GM10266 (cell line): ENCODE results near the gene TBX10.
"Not testable (repeated sequence)": the region's sequence is repeated elsewhere in the genome, so short reads cannot be mapped to it uniquely, and the experiment has no call there.

Experiments
- DNase-seq: peaks from one replicate; pipeline ENCODE4 v3.0.0; 2012; ENCODE audit errors: extremely low spot score
- TF ChIP-seq, protein P1 (sequence below): IDR thresholded peaks from 2 replicates; pipeline ENCODE4 v1.5.1; 2012; ENCODE audit warnings: mild to moderate bottlenecking, low read depth; ENCODE audit not compliant: control insufficient read depth, insufficient read depth; ENCODE audit errors: missing control alignments

TBX10 gene

DNA sequence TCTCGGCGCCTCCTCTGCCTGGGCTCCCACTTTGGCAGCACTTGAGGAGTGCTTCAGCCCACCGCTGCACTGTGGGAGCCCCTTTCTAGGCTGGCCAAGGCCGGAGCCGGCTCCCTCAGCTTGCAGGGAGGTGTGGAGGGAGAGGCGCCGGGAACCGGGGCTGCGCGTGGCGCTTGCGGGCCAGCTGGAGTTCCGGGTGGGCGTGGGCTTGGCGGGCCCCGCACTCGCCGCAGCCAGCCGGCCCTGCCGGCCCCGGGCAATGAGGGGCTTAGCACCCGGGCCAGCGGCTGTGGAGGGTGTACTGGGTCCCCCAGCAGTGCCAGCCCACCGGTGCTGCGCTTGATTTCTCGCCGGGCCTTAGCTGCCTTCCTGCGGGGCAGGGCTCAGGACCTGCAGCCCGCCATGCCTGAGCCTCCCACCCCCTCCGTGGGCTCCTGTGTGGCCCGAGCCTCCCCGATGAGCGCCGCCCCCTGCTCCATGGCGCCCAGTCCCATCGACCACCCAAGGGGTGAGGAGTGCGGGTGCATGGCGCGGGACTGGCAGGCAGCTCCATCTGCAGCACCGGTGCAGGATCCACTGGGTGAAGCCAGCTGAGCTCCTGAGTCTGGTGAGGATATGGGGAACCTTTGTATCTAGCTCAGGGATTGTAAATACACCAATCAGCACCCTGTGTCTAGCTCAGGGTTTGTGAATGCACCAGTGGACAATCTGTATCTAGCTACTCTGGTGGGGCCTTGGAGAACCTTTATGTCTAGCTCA lies 20.5 kb downstream of the TBX10 start:
- DNase-seq: not testable (repeated sequence)

DNA sequence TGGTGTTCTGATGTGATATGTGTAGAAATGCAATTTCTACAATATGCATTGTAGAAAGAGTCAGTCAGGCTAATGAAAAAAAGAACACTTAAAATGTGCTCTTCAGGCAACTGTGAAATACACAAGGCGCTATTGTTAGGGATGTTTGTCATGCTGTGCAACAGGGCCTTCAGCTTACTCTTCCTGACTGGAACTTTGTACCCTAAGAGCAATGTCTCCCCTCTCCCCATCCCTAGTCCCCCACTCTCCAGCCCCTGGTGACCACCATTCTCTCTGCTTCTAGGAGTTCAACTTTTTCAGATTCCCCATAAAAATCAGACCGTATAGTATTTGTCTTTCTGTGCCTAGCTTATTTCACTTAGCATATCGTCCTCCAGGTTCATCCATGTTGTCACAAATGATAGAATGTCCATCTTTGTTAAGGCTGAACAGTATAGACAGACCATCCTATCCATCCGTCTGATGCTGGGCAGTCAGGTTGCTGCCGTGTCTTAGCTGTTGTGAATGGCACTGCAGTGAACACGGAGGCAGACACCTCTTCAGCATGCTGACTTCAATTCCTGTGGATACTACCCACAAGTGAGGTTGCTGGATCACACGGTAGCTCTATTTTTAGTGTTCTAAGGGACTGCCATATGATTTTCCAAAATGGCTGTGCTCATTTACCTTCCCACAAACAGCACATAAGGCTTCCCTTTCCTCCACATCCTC lies 22.2 kb downstream of the TBX10 start:
- DNase-seq: no peak
- TF ChIP-seq, protein P1, sequence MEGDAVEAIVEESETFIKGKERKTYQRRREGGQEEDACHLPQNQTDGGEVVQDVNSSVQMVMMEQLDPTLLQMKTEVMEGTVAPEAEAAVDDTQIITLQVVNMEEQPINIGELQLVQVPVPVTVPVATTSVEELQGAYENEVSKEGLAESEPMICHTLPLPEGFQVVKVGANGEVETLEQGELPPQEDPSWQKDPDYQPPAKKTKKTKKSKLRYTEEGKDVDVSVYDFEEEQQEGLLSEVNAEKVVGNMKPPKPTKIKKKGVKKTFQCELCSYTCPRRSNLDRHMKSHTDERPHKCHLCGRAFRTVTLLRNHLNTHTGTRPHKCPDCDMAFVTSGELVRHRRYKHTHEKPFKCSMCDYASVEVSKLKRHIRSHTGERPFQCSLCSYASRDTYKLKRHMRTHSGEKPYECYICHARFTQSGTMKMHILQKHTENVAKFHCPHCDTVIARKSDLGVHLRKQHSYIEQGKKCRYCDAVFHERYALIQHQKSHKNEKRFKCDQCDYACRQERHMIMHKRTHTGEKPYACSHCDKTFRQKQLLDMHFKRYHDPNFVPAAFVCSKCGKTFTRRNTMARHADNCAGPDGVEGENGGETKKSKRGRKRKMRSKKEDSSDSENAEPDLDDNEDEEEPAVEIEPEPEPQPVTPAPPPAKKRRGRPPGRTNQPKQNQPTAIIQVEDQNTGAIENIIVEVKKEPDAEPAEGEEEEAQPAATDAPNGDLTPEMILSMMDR: no peak

DNA sequence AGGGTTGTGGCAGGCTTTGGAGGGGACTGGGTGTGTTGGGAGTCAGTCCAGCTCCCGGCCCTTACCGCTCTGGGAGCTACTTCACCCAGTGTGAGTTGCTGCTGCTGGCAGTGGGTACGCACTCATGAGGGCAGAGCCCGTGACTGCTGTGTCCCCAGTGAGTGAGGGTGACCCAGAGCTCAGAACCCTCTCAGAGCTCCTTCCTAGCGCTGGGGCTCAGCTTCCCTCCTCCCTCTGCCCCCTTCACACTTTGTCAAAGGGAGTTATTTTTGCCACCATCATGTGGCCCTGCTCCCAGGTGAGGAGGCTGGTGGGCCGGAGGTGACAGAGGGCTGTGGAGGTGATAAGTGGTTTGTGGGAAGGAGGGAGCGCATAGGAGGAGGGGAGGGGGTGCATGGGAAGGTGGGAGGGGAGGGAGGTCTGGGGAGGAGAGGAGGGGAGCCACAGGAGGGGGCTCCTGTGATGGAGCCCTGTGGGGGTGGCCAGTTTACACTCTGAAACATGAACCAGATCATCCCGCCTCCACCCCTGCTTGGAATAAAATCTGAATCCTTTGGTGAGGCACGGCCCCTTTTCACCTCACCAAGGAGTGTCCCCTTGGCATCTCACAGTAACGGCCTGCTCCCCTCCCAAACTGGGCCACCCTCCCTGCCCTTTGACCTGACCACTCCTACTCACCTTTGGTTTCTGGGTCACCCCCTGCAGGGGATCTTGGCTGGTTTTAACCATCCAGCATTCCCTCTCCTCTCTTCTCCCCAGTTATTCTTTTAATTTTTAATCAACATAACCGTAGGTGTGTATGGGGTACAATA lies 22.9 kb downstream of the TBX10 start:
- no peak for DNase-seq
- TF ChIP-seq, protein P1: no peak

DNA sequence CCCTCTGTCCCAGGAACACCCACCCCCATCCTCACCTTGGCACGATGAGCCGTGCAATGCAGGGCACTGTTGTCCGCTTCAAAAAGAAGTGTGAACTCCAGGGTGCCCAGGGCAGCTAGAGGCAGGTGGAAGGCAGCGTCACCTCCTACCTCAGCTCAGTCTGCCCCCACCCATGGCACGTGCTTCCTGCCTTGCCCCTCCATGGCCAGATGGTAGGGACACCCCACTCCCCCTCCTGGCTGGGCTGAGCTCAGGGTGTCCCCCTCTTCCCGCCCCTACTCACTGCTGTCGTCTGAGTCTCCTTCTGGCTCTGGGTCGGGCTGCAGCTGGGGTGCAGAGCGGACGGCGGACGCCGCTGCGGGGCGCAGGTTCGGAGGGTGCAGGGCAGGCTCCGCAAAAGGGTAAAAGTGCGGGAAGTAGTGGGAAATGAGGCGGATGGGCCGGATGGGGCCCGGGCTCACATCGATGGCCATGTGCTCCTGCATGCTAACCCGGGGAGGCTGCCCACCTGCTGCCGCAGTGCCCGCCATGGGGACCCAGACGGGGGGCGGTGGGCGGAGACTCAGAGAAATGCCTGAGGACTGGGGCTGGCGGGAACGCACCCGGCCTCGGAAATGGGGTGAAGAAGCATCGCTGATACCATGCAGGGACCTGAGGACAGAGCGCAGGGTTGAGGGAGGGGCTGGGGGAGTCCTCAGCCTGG lies 23.7 kb downstream of the TBX10 start:
- no peak for DNase-seq
- TF ChIP-seq, protein P1: no peak

DNA sequence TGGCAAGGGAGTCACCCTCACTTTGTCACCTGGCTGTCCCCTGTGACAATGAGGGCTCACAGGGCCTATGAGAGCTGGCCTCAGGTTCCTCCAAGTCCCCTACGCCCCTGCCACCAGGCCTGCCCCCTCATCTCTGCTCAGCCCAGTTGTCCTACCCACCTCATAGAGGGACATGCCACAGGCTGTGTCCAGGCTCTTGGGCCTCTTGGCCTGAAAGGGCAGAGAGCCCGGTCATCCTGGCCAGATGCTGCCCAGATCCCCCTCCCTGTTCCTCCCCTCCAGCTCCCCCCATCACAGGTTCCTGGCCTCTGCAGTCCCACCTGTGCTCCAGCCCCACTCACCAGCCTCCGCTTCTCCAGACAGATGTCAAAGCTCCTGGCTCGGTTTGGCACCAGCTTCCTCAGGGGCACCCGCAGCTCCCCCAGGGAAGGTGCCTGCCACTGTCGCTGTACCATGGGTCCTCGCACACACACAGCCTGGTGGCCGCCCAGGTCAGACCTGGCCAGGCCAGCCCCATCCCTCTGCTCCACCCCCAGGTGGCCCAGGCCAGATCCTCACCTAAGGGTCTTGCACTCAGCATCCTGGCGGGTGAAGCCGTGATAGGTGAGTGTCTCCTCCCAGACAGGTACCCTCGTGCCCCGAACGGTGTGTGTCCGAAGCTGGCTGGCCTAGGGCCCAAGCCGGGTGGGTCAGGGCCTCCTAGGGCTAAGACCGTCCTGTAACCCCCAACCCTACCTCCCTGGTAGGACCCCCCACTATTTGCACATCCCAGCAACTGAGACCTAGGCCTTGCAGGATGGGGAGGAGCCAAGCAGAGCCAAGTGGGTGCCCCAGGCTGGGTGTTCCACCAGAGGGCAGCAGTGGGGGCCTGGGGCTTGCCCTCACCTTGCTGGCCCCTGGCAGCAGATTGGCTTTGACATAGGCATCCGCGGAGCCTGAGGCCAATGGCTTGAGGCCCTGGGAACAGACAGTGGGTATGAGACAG lies 24.5 kb downstream of the TBX10 start:
- peak; percentile 72 for DNase-seq
- TF ChIP-seq, protein P1: peak; percentile 56

DNA sequence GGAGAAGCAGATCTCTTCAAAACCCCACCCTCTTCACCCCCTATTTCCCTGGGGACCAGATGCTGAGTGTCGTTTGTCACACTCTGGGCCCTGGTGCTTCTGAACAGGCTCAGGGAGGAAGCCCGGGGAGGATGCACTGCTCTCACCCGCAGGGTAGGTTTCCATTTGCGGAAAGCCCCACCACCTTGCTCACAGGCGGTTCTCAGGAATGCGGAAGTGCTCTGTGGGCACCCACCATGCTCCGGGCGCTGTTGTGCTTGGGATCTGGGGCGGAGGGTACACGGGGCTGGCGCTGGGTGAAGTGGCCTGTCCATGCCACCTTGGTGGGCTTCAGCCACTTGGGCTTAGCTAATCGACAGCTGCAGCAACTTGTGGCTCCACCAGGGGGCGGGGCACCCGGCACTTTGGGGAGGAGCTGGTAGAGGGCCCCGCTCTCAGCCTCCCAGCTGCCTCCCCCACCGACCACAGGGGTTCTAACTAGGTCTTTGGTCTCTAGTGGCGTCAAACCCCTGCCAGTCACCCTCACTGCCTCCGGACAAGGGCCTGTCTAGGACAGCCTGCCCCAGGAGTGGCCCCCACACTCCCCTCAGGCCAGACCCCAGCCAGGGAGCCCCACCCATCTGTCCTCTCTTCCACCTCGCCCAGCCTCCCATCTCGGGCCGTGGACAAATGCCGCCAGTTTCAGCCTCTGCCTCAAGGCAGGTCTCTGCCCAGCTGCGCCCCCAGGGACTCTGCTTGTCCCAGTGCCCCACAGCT lies 25.4 kb downstream of the TBX10 start:
- peak; percentile 89 for DNase-seq
- TF ChIP-seq, protein P1: peak; percentile 68
